B cell (primary cell): ENCODE results near the gene PHF21B. TPM values are rescaled to one million over a fixed set of nuclear protein-coding genes. Genes with fewer than 3 reads are reported as not detected.

Experiments used
- ATAC-seq: fragments of 200-7000 bp; cut with Tn5 transposase; one replicate; pipeline ENCODE4 v1.10.0; 2021; ENCODE audit warnings: low read depth, mild to moderate bottlenecking, moderate number of reproducible peaks, moderate library complexity
- CTCF ChIA-PET: fragments of 350-600 bp; sonication (Branson Sonifier 250); formaldehyde crosslinking; loops from one replicate; lab custom pipeline; 2021; ENCODE audit warnings: antibody characterized with exemption, inconsistent platforms; lab: Charles Lee
- POLR2A ChIA-PET: fragments of 350-600 bp; sonication (Branson Sonifier 250); formaldehyde crosslinking; loops from one replicate; lab custom pipeline; 2021; ENCODE audit warnings: antibody characterized with exemption; lab: Charles Lee
- DNase-seq: peaks from one replicate; pipeline ENCODE4 v3.0.0; 2013
- H2AFZ ChIP-seq: 2 replicates; pipeline ENCODE4 v1.6.1; 2012; ENCODE audit warnings: mild to moderate bottlenecking, low read depth, low read length; ENCODE audit not compliant: insufficient read depth, poor library complexity, severe bottlenecking
- H3K27ac ChIP-seq, 2 donors: 1 replicate in 1 of 2; 2 replicates in 1 of 2; pipeline ENCODE4 v1.5.1; 2012 to 2013; ENCODE audit warnings: low read length in 2 of 2, mild to moderate bottlenecking in 2 of 2, moderate library complexity in 1 of 2
- H3K27me3 ChIP-seq, 4 experiments: fragments of 200-600 bp in 1 of 4; sonication (generic) in 1 of 4; replicated peaks in 1 of 4; 1 replicate in 2 of 4; 2 replicates in 2 of 4; pipeline versions ENCODE4 v1.6.1 to v1.7.0; 2013 to 2016; ENCODE audit warnings: low read length in 3 of 4, mild to moderate bottlenecking in 2 of 4, mixed read lengths in 1 of 4, moderate library complexity in 1 of 4; ENCODE audit not compliant: insufficient read depth in 4 of 4, control insufficient read depth in 3 of 4; ENCODE audit errors: control extremely low read depth in 1 of 4
- H3K36me3 ChIP-seq, 2 experiments: replicated peaks in 1 of 2; 1 replicate in 1 of 2; 2 replicates in 1 of 2; pipeline versions ENCODE4 v1.6.1 to v1.7.1; 2013; ENCODE audit warnings: low read length in 1 of 2; ENCODE audit not compliant: insufficient read depth in 2 of 2, control insufficient read depth in 1 of 2; ENCODE audit errors: control extremely low read depth in 1 of 2, extremely low read depth in 1 of 2
- H3K4me1 ChIP-seq, 2 donors: fragments of 200-600 bp in 1 of 2; sonication (generic) in 1 of 2; 1 replicate in 1 of 2; 2 replicates in 1 of 2; pipeline versions ENCODE4 v1.5.1 to v1.6.1; 2013 to 2017; ENCODE audit warnings: low read length in 2 of 2; ENCODE audit not compliant: control insufficient read depth in 2 of 2, insufficient read depth in 2 of 2
- H3K4me2 ChIP-seq: replicated peaks from 2 replicates; pipeline ENCODE3; 2012; ENCODE audit warnings: mild to moderate bottlenecking, low read depth, low read length; ENCODE audit not compliant: poor library complexity, severe bottlenecking
- H3K4me3 ChIP-seq, 5 experiments: fragments of 200-600 bp in 1 of 5; sonication (generic) in 1 of 5; 1 replicate in 3 of 5; 2 replicates in 2 of 5; pipeline versions ENCODE4 v1.5.1 to v1.7.0; 2011 to 2016; ENCODE audit warnings: low read length in 4 of 5, mild to moderate bottlenecking in 4 of 5, low read depth in 2 of 5, control low read depth in 1 of 5, moderate library complexity in 1 of 5; ENCODE audit not compliant: insufficient read depth in 1 of 5; ENCODE audit errors: control extremely low read depth in 1 of 5, extremely low read depth in 1 of 5
- H3K79me2 ChIP-seq: fragments of 200-600 bp; sonication (generic); one replicate; pipeline ENCODE4 v1.6.0; 2016; ENCODE audit warnings: low read length; ENCODE audit not compliant: control insufficient read depth, insufficient read depth
- H3K9ac ChIP-seq: fragments of 200-600 bp; sonication (generic); 2 replicates; pipeline ENCODE4 v1.6.1; 2017; ENCODE audit warnings: mild to moderate bottlenecking, low read length, moderate library complexity
- H3K9me3 ChIP-seq, 3 donors: one replicate each; pipeline versions ENCODE4 v1.6.1 to v1.7.1; 2013; ENCODE audit warnings: low read length in 2 of 3; ENCODE audit not compliant: control insufficient read depth in 2 of 3, insufficient read depth in 1 of 3; ENCODE audit errors: control extremely low read depth in 1 of 3
- H4K20me1 ChIP-seq: 2 replicates; pipeline ENCODE4 v1.6.0; 2012; ENCODE audit warnings: mild to moderate bottlenecking, low read length; ENCODE audit not compliant: insufficient read depth, control insufficient read depth, poor library complexity, severe bottlenecking
- H3K27ac Mint-ChIP-seq: one replicate; pipeline ENCODE4 v1.8.0; 2021; ENCODE audit warnings: mixed read lengths
- H3K27me3 Mint-ChIP-seq: one replicate; pipeline ENCODE4 v1.8.0; 2021; ENCODE audit warnings: mixed read lengths
- H3K4me1 Mint-ChIP-seq: one replicate; pipeline ENCODE4 v1.8.0; 2021; ENCODE audit warnings: mixed read lengths
- H3K4me3 Mint-ChIP-seq: one replicate; pipeline ENCODE4 v1.8.0; 2021; ENCODE audit warnings: mixed read lengths
- H3K9me3 Mint-ChIP-seq: one replicate; pipeline ENCODE4 v1.8.0; 2022; ENCODE audit warnings: mixed read lengths; ENCODE audit not compliant: insufficient read depth
- CTCF ChIP-seq: fragments of 200-600 bp; IDR thresholded peaks from one replicate; pipeline ENCODE4 v1.8.0; 2022; ENCODE audit warnings: antibody characterized with exemption, mild to moderate bottlenecking
- EZH2 ChIP-seq: IDR thresholded peaks from 2 replicates; pipeline ENCODE4 v1.6.1; 2012; ENCODE audit warnings: borderline replicate concordance, low read depth, mild to moderate bottlenecking, moderate library complexity, low read length; ENCODE audit not compliant: insufficient read depth, poor library complexity, severe bottlenecking
- WGBS: methylation state at CpG from one replicate; pipeline ENCODE4 v1.1.5; 2013; ENCODE audit warnings: missing lambda C conversion rate; ENCODE audit not compliant: insufficient coverage; 5-methylcytosine and 5-hydroxymethylcytosine counted together
- intact Hi-C: fragments of 100-400 bp; cut with micrococcal nuclease; formaldehyde crosslinking; loops from one replicate; pipeline ENCODE4 v1.10.0; 2022
- polyA plus RNA-seq: library from polyadenylated mRNA; depleted of rRNA; stranded (reverse); fragments of >200 nt; gene quantifications from 2 replicates; pipeline ENCODE4 v1.2.3, GENCODE V29; 2012
- total RNA-seq, 2 donors: library from RNA; stranded (reverse); fragments of 120-200 nt in 1 of 2; gene quantifications; 1 replicate in 1 of 2; 2 replicates in 1 of 2; pipeline versions ENCODE4 v1.2.3 to v1.2.4, GENCODE V29; 2013 to 2022

Gene PHF21B
- total and polyA plus RNA-seq, 2 donors (not counting 1 experiment from before 2014, with no cell fraction given), result not detected

GRCh38 chr22:45019861-45020655 is 10.3 kb upstream of the PHF21B start:
- Histone ChIP-seq H3K9ac (no peak overlapping the region), H3K4me1 (no peaks in the 10 kb centered on the region), H3K27ac (no peak overlapping the region), H3K9me3 (peaks cover 0 to 4% (median 0%) of the 10 kb centered on the region in 3 donors), H3K27me3 (peaks cover 0 to 6% (median 0%) of the 10 kb centered on the region in 4 experiments), H4K20me1 (no peaks in the 10 kb centered on the region), H3K79me2 (no peaks in the 10 kb centered on the region), H3K4me3 (no peak overlapping the region), H3K36me3 (no peaks in the 10 kb centered on the region), H3K4me2 (no peak overlapping the region), H2AFZ (no peak overlapping the region)
- WGBS, result 68% methylated on average over 15 of the region's 16 CpGs
- no peak for ATAC-seq
- Mint-ChIP-seq H3K9me3 (no peaks in the 10 kb centered on the region), H3K4me1 (no peaks in the 10 kb centered on the region), H3K4me3 (no peak overlapping the region), H3K27me3 (peaks cover 20% of the 10 kb centered on the region), H3K27ac (no peak overlapping the region)
- ChIA-PET POLR2A (no interaction called here), CTCF (no interaction called here)
- DNase-seq, result no peak
- TF ChIP-seq CTCF, result no peak
- TF ChIP-seq EZH2, result no peak
- intact Hi-C loops, result no loop called here

GRCh38 chr22:45014654-45015053 is 4.8 kb upstream of the PHF21B start:
- TF ChIP-seq CTCF (no peak), EZH2 (no peak)
- ATAC-seq, result no peak
- 44% methylated on average over 3 of the region's 4 CpGs for WGBS

More at GRCh38 chr22:45014654-45015053, 4.8 kb upstream of the PHF21B start:
- H3K9ac ChIP-seq, result no peak overlapping the region
- no peak overlapping the region for H3K4me3 ChIP-seq
- H3K36me3 ChIP-seq, result no peaks in the 10 kb centered on the region
- H3K27ac ChIP-seq, result no peak overlapping the region
- H2AFZ ChIP-seq, result no peak overlapping the region
- Mint-ChIP-seq H3K27ac (no peak overlapping the region), H3K27me3 (peaks cover 41% of the 10 kb centered on the region), H3K9me3 (no peaks in the 10 kb centered on the region), H3K4me3 (no peak overlapping the region), H3K4me1 (peaks cover 8% of the 10 kb centered on the region)
- H3K27me3 ChIP-seq, result peaks cover 0 to 31% (median 14%) of the 10 kb centered on the region in 4 experiments
- H3K79me2 ChIP-seq, result no peaks in the 10 kb centered on the region
- H4K20me1 ChIP-seq, result no peaks in the 10 kb centered on the region
- no peak overlapping the region for H3K4me2 ChIP-seq
- no peaks in the 10 kb centered on the region for H3K9me3 ChIP-seq
- DNase-seq, result no peak
- H3K4me1 ChIP-seq, result peaks cover 10% of the 10 kb centered on the region in 2 donors
- ChIA-PET CTCF (no interaction called here), POLR2A (no interaction called here)
- intact Hi-C loops, result no loop called here
